Measurements from ENCODE around the gene IGF2BP3. TPM values are rescaled to one million over a fixed set of nuclear protein-coding genes. Genes with fewer than 3 reads are reported as not detected.
"Not testable (repeated sequence)": the region's sequence is repeated elsewhere in the genome, so short reads cannot be mapped to it uniquely, and the experiment has no call there.

The IGF2BP3 gene
- total RNA-seq, 1 experiment from 2014 or later, result 80.2 TPM

DNA sequence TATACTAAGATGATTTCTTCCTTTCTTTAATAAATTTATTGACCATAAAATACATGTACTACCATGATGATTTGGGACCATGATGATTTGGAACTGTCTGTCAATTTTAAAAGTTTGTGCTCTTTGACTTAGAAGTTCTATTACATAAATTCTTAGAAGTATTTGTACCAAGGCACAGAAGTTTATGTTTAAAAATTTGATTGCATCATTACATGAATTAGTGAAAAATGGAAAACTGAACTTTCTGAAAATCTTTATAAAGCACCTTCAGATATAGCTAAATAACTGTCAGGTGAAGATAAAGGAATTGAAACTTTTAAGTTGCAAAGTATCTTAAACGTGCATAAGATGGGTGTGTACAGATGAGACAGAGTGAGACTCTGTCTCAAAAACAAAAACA is 139.2 kb downstream of the IGF2BP3 start:
- POLR2A ChIA-PET, result no interaction called here
- BruUV-seq (replicated peaks), result no TSS peak
- peaks cover 8% of the 10 kb centered on the region; the same call in 1 of the 2 replicates for H3K36me3 ChIP-seq (ENCODE audit: control insufficient read depth, insufficient read depth, low read length)

DNA sequence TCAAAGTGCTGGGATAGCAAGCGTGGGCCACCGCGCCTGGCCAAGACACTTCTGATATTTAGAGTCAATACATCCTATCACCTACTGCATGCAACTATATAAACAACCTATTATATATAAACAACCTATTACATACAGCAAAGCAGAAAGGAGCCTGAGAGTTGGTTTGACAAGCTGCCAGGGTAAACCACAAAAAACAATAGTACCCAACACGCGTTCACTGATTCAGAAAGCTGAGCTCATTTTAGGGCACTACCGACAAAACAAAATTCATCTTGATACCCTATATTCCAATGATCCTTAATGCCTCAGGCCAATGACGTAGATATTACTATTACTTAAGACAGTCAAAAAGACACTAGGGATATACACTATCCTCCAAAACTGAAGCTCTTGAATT is 154.9 kb downstream of the IGF2BP3 start:
- ATAC-seq (peak; percentile 54), DNase-seq (ENCODE audit: low read depth, low spot score) (no peak)
- POLR2A ChIA-PET, result no interaction called here
- Histone ChIP-seq H3K9me3 (ENCODE audit: control insufficient read depth, insufficient read depth, low read depth, low read length) (no peaks in the 10 kb centered on the region), H3K36me3 (ENCODE audit: control insufficient read depth, insufficient read depth, low read length) (peaks cover 39% of the 10 kb centered on the region), H3K27ac (ENCODE audit: low read length) (no peak overlapping the region), H3K27me3 (ENCODE audit: control insufficient read depth, insufficient read depth, low read length) (no peaks in the 10 kb centered on the region), H3K4me1 (ENCODE audit: control insufficient read depth, insufficient read depth, low read length) (peaks cover 7% of the 10 kb centered on the region), H3K4me3 (ENCODE audit: low read depth in 2 of 2, low read length in 2 of 2) (no peak overlapping the region)
- CTCF ChIA-PET, result no interaction called here
- no peak for TF ChIP-seq SIN3A (IDR thresholded peaks at IDR 0.05; ENCODE audit: borderline replicate concordance, insufficient read depth, low read depth, low read length)
- no peak for TF ChIP-seq TCF7L2 (IDR thresholded peaks at IDR 0.05; ENCODE audit: low read depth, low read length)
- no peak for TF ChIP-seq POLR2AphosphoS5 (IDR thresholded peaks at IDR 0.05; ENCODE audit: low read depth, low read length)
- TF ChIP-seq, protein P1, sequence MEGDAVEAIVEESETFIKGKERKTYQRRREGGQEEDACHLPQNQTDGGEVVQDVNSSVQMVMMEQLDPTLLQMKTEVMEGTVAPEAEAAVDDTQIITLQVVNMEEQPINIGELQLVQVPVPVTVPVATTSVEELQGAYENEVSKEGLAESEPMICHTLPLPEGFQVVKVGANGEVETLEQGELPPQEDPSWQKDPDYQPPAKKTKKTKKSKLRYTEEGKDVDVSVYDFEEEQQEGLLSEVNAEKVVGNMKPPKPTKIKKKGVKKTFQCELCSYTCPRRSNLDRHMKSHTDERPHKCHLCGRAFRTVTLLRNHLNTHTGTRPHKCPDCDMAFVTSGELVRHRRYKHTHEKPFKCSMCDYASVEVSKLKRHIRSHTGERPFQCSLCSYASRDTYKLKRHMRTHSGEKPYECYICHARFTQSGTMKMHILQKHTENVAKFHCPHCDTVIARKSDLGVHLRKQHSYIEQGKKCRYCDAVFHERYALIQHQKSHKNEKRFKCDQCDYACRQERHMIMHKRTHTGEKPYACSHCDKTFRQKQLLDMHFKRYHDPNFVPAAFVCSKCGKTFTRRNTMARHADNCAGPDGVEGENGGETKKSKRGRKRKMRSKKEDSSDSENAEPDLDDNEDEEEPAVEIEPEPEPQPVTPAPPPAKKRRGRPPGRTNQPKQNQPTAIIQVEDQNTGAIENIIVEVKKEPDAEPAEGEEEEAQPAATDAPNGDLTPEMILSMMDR (IDR thresholded peaks at IDR 0.05), result no peak
- TF ChIP-seq, protein P2, sequence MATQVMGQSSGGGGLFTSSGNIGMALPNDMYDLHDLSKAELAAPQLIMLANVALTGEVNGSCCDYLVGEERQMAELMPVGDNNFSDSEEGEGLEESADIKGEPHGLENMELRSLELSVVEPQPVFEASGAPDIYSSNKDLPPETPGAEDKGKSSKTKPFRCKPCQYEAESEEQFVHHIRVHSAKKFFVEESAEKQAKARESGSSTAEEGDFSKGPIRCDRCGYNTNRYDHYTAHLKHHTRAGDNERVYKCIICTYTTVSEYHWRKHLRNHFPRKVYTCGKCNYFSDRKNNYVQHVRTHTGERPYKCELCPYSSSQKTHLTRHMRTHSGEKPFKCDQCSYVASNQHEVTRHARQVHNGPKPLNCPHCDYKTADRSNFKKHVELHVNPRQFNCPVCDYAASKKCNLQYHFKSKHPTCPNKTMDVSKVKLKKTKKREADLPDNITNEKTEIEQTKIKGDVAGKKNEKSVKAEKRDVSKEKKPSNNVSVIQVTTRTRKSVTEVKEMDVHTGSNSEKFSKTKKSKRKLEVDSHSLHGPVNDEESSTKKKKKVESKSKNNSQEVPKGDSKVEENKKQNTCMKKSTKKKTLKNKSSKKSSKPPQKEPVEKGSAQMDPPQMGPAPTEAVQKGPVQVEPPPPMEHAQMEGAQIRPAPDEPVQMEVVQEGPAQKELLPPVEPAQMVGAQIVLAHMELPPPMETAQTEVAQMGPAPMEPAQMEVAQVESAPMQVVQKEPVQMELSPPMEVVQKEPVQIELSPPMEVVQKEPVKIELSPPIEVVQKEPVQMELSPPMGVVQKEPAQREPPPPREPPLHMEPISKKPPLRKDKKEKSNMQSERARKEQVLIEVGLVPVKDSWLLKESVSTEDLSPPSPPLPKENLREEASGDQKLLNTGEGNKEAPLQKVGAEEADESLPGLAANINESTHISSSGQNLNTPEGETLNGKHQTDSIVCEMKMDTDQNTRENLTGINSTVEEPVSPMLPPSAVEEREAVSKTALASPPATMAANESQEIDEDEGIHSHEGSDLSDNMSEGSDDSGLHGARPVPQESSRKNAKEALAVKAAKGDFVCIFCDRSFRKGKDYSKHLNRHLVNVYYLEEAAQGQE (IDR thresholded peaks at IDR 0.05; ENCODE audit: insufficient read depth in 1 of 2, low read depth in 2 of 2, low read length in 1 of 2), result no peak
- in situ Hi-C loops (cut with HindIII; ENCODE audit: low pct_unique_long_range_greater_than_20kb, low sequenced_read_pairs), result no loop called here
- intact Hi-C loops (cut with micrococcal nuclease; ENCODE audit: unreplicated experiment), result no loop called here
- no TSS peak for BruUV-seq (replicated peaks)

More for the DNA sequence above, 139.2 kb downstream of the IGF2BP3 start:
- TF ChIP-seq POLR2AphosphoS5 (IDR thresholded peaks at IDR 0.05; ENCODE audit: low read depth, low read length), result no peak
- TF ChIP-seq TCF7L2 (IDR thresholded peaks at IDR 0.05; ENCODE audit: low read depth, low read length), result no peak
- no peak for TF ChIP-seq SIN3A (IDR thresholded peaks at IDR 0.05; ENCODE audit: borderline replicate concordance, insufficient read depth, low read depth, low read length)
- TF ChIP-seq, protein P2 (IDR thresholded peaks at IDR 0.05; ENCODE audit: insufficient read depth in 1 of 2, low read depth in 2 of 2, low read length in 1 of 2), result no peak
- TF ChIP-seq, protein P1 (IDR thresholded peaks at IDR 0.05), result no peak
- peaks cover 41% of the 10 kb centered on the region for H3K4me1 ChIP-seq (ENCODE audit: control insufficient read depth, insufficient read depth, low read length)
- H3K4me3 ChIP-seq (ENCODE audit: low read depth in 2 of 2, low read length in 2 of 2), result no peak overlapping the region
- no peak overlapping the region for H3K27ac ChIP-seq (ENCODE audit: low read length)
- H3K9me3 ChIP-seq (ENCODE audit: control insufficient read depth, insufficient read depth, low read depth, low read length), result peaks cover 2% of the 10 kb centered on the region; the same call in 1 of the 2 replicates
- CTCF ChIA-PET, result no interaction called here
- no peak for ATAC-seq
- intact Hi-C loops (cut with micrococcal nuclease; ENCODE audit: unreplicated experiment) (no loop called here), in situ Hi-C loops (cut with HindIII; ENCODE audit: low pct_unique_long_range_greater_than_20kb, low sequenced_read_pairs) (no loop called here)
- DNase-seq (ENCODE audit: low read depth, low spot score), result no peak
- H3K27me3 ChIP-seq (ENCODE audit: control insufficient read depth, insufficient read depth, low read length), result no peaks in the 10 kb centered on the region

DNA sequence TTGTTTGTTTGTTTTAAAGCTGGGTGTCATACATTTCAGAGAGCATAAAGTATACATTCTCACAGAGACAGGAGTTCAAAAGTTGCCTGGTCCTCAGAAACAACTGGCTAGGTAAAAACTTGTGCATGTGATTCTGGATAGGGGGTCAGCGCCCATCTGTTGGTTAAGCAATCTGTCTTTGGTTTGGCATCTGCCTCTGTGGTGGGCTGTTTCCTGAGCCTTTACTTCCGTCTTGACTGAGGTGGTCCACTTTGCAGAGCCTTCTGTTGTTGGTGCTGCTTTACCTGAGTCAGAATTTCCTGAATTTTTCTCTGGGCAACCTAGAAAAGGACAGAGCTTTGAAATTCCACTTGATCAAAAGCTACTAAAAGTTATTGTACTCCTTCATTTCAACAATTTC is 158.2 kb downstream of the IGF2BP3 start:
- in situ Hi-C loops (cut with HindIII; ENCODE audit: low pct_unique_long_range_greater_than_20kb, low sequenced_read_pairs); POLR2A ChIA-PET; H3K27me3 ChIP-seq (ENCODE audit: control insufficient read depth, insufficient read depth, low read length); intact Hi-C loops (cut with micrococcal nuclease; ENCODE audit: unreplicated experiment); H3K4me3 ChIP-seq (ENCODE audit: low read depth in 2 of 2, low read length in 2 of 2); H3K27ac ChIP-seq (ENCODE audit: low read length); DNase-seq (ENCODE audit: low read depth, low spot score); BruUV-seq (replicated peaks); H3K9me3 ChIP-seq (ENCODE audit: control insufficient read depth, insufficient read depth, low read depth, low read length); H3K4me1 ChIP-seq (ENCODE audit: control insufficient read depth, insufficient read depth, low read length); ATAC-seq: not testable (repeated sequence)
- CTCF ChIA-PET, result interaction anchor here (1.0 kb wide), 1 partner anchor 39 kb away, joined by 4 read pairs; no protein-coding TSS in a partner anchor
- peaks cover 46% of the 10 kb centered on the region for H3K36me3 ChIP-seq (ENCODE audit: control insufficient read depth, insufficient read depth, low read length)

All from Panc1 (cell line).